GM12865 (cell line): ENCODE data around the gene ROCK2.
A peak's percentile ranks its signal among the peaks of the same experiment; 100 is the strongest.

Experiments
- DNase-seq: peaks from one replicate; pipeline ENCODE4 v3.0.0; 2010; ENCODE audit warnings: low read depth
- H3K4me3 ChIP-seq: 2 replicates; pipeline ENCODE4 v1.5.1; 2011; ENCODE audit warnings: mild to moderate bottlenecking, low read depth, low read length, control low read depth
- TF ChIP-seq, protein P1 (sequence below): IDR thresholded peaks from 2 replicates; pipeline ENCODE4 v1.5.1; 2011; ENCODE audit warnings: low read length, control low read depth, low read depth, inconsistent platforms; ENCODE audit not compliant: insufficient read depth; ENCODE audit errors: missing control alignments

The ROCK2 gene

DNA sequence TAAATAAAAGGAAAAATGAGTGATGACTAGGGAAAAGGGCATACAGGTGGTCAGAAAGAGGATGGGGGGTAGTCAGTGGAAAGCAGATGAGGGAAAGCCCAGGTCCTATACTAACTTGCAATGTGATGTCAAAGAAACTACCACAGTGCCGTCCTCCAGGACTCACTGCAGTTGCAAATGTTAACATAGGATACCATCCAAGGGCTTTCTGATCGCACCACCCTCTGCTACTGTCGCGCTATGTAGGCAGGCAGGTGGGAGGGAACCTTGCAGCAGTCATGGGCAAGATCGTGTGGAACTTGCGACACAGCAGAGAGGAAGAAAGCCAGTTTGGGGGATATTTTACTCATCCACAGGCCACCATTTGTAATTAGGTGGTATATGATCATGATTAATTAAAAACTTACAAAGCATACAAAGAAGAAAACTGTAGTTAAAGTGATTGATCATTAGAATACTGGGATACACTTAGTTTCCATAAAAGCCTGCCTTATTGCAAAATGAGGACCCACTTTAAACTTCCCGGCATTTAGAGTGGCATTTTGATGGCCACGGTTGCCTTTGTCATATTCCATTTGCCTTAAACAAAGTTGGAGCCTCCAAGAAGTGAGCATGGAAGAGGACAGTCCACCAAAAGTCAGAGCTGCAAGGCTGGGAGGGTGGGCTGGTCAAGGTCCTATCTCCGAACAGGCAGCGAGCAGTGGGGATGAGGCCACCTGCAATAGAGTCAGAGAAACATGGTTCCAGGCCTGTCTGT is 8.5 kb upstream of the ROCK2 start:
- no peak for DNase-seq
- TF ChIP-seq, protein P1, sequence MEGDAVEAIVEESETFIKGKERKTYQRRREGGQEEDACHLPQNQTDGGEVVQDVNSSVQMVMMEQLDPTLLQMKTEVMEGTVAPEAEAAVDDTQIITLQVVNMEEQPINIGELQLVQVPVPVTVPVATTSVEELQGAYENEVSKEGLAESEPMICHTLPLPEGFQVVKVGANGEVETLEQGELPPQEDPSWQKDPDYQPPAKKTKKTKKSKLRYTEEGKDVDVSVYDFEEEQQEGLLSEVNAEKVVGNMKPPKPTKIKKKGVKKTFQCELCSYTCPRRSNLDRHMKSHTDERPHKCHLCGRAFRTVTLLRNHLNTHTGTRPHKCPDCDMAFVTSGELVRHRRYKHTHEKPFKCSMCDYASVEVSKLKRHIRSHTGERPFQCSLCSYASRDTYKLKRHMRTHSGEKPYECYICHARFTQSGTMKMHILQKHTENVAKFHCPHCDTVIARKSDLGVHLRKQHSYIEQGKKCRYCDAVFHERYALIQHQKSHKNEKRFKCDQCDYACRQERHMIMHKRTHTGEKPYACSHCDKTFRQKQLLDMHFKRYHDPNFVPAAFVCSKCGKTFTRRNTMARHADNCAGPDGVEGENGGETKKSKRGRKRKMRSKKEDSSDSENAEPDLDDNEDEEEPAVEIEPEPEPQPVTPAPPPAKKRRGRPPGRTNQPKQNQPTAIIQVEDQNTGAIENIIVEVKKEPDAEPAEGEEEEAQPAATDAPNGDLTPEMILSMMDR: no peak
- H3K4me3 ChIP-seq: no peak overlapping the region

DNA sequence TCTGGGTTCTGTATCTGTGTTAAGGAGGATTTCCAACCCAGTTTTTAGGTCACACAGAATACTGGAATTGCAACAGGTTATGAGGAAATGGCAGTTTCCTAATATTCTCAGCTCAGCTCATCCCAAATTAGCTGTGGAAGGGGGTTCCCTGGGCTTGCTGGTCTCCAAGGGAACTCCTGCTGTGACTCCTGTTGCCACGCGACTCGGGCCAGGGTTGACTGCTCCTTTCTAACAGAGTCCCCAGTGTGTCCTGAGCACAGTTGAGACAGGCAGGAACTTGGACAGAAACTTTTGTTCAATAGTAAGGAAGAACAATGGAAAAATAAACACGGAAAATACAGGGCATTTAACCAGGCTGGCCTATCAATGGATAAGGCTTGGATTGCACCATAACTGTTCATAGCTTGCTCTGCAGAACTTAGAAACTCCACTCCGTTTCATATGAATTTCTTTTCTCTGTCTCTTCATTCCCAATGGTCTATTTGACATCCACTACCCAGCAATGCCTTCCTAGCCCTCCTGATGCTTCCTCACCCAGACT is 3.8 kb upstream of the ROCK2 start:
- TF ChIP-seq, protein P1: no peak
- DNase-seq: no peak

DNA sequence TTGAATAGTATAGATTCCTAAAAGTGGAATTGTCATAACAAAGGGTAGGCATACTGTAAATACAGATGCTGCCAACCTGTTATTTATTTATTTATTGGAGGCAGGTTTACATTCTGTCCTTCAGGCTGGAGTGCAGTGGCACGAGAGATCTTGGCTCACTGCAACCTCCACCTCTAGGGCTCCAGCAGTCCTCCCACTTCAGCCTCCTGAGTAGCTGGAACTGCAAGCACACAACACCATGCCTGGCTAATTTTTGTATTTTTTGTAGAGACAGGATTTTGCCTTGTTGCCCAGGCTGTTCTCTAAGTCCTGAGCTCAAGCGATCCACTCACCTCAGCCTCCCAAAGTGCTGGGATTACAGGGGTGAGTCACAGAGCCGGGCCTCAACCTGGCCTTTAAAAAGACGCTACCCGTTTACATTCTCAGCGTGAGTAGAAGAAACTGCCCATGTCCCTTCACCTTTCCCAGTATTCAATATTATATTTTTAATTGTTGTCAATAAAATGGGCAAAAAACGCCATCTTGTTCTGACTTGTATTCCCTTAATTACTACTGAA is 3.0 kb upstream of the ROCK2 start:
- no peak for DNase-seq
- H3K4me3 ChIP-seq: no peak overlapping the region
- TF ChIP-seq, protein P1: no peak

More for the DNA sequence above, 3.8 kb upstream of the ROCK2 start:
- H3K4me3 ChIP-seq: no peak overlapping the region

DNA sequence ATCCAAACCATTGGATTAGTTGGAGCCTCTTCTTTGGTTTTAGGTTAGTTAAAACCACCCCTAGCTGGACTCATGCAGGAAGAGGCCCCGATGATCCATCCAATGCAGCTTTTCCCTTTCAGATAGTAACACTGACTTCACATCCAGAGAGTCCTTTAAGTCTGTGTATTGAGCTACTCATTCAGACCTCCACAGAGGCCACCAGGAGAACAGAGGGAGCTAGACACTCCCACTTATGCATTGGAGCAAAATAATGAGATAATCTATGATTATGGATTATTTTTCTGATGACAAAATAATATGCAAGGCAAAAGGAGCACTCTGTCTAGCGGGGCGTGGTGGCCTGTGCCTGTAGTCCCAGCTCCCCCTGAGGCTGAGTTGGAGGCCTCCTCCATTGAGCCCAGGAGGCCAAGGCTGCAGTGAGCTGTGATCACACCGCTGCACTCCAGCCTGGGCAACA is 1.6 kb upstream of the ROCK2 start:
- TF ChIP-seq, protein P1: no peak
- no peak overlapping the region for H3K4me3 ChIP-seq
- no peak for DNase-seq

DNA sequence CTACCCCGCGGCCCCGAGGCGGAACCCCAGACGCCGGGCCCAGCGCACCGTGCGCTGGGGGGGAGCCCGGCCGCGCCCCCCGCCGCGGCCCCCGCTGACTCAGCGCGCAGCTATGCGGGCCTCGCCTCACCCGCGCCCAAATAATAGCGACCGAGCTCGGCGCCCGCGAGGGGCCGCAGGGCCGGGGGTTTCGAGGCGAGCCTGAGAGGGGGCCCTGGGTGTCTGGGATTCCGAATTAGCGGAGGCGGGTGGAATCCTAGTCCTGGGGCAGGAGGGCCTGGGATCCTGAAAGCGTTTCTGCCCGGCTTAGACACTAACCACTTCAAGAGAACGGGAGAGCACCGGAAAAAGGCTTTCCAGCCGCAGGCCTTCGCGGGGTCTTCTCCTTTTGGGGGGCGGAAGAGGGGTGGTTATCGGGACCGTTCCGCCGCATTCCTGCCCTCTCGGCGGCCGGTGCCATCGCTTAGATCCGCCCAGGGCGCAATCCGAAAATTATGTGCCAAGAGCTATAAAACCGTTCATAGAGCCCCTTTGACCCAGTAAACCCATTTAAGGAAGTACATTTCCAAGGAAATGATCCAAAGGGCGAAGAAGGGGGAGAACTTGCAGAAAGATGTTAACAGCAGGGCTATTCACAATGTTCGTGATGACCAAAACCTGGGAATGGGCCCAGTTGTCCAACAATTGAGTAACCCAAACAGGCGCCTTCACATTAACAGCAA is 681 bp upstream of the ROCK2 start:
- H3K4me3 ChIP-seq: peak overlapping the region; percentile 75
- DNase-seq: peak; percentile 49
- TF ChIP-seq, protein P1: no peak

DNA sequence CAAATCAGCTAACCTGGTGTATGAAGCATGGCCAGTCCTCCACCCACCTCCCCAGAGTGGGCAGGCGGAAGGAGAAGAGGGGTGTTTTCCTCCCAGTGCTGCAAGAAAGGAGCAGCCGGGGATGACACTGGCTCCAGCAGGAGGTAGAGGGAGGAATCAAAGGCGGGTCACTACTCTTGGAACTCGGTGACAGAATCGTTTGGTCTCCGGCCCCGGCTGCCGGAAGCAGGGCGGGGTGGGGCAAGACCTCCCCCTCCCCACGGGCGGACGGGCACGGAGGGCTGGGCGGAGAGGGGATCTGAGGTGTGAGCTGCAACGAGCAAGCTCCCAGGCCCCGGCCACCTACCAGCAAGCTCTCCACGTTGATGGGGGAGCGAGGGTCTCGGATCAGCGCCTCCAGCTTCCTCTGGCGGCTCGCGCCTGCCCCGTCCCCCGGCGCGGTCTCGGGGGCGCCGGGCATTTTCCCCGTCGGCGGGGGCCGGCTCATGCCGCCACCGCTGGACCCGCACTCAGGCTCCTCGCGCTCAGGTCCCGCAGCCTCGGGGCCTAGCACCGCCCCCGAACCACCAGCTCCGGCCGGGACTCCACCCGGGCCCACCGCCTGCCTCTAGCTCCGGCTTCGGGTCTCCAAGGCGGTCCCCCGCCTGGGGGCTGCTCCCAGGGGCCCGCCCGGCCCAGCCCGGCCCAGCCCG is 640 bp downstream of the ROCK2 start:
- DNase-seq: peak; percentile 60
- peak overlapping the region; percentile 93 for H3K4me3 ChIP-seq
- TF ChIP-seq, protein P1: no peak
